H9 (cell line): ENCODE measurements around the gene DRD4. TPM values are rescaled to one million over a fixed set of nuclear protein-coding genes. Genes with fewer than 3 reads are reported as not detected.
A peak's percentile ranks its signal among the peaks of the same experiment; 100 is the strongest.

Experiments
- DNase-seq: peaks from one replicate; pipeline ENCODE4 v3.0.0-alpha.2; 2017
- H2AFZ ChIP-seq: one replicate; pipeline ENCODE4 v1.6.1; 2013; ENCODE audit warnings: mild to moderate bottlenecking, low read length, control low read depth, moderate library complexity
- H2AK5ac ChIP-seq: 2 replicates; pipeline ENCODE4 v1.6.1; 2013; ENCODE audit warnings: low read length, control low read depth, mixed read lengths; ENCODE audit not compliant: insufficient read length
- H2BK120ac ChIP-seq: one replicate; pipeline ENCODE4 v1.6.1; 2013; ENCODE audit warnings: low read depth, mild to moderate bottlenecking, low read length, control low read depth, inconsistent platforms; ENCODE audit not compliant: poor library complexity, severe bottlenecking
- H2BK12ac ChIP-seq: 2 replicates; pipeline ENCODE4 v1.6.1; 2013; ENCODE audit warnings: low read length, control low read depth, mixed read lengths, low read depth; ENCODE audit not compliant: insufficient read length
- H2BK15ac ChIP-seq: 2 replicates; pipeline ENCODE4 v1.6.1; 2013; ENCODE audit warnings: low read depth, low read length, control low read depth
- H2BK20ac ChIP-seq: one replicate; pipeline ENCODE4 v1.6.1; 2013; ENCODE audit warnings: low read depth, mild to moderate bottlenecking, low read length, control low read depth, inconsistent platforms; ENCODE audit not compliant: poor library complexity, severe bottlenecking
- H2BK5ac ChIP-seq: 2 replicates; pipeline ENCODE4 v1.6.1; 2013; ENCODE audit warnings: low read length, control low read depth, mixed read lengths; ENCODE audit not compliant: insufficient read length
- H3K14ac ChIP-seq: 2 replicates; pipeline ENCODE4 v1.6.1; 2013; ENCODE audit warnings: low read length, control low read depth; ENCODE audit not compliant: insufficient read depth
- H3K18ac ChIP-seq: 2 replicates; pipeline ENCODE4 v1.6.1; 2013; ENCODE audit warnings: low read depth, mild to moderate bottlenecking, mixed read lengths, low read length, control low read depth; ENCODE audit not compliant: insufficient read length
- H3K23ac ChIP-seq: 2 replicates; pipeline ENCODE4 v1.6.1; 2013; ENCODE audit warnings: low read length, control low read depth, mixed read lengths, low read depth; ENCODE audit not compliant: insufficient read length
- H3K23me2 ChIP-seq: 2 replicates; pipeline ENCODE4 v1.6.1; 2013; ENCODE audit warnings: low read depth, mild to moderate bottlenecking, mixed read lengths, low read length, control low read depth; ENCODE audit not compliant: insufficient read length, poor library complexity, severe bottlenecking
- H3K27ac ChIP-seq: 2 replicates; pipeline ENCODE4 v1.5.1; 2013; ENCODE audit warnings: low read length, control low read depth, mixed read lengths, low read depth; ENCODE audit not compliant: insufficient read length
- H3K27me3 ChIP-seq: 2 replicates; pipeline ENCODE4 v1.6.1; 2013; ENCODE audit warnings: low read length, control low read depth, inconsistent platforms; ENCODE audit not compliant: insufficient read depth
- H3K4ac ChIP-seq: 2 replicates; pipeline ENCODE4 v1.6.1; 2013; ENCODE audit warnings: low read depth, mild to moderate bottlenecking, control low read depth, inconsistent platforms, low read length, moderate library complexity
- H3K4me1 ChIP-seq: 2 replicates; pipeline ENCODE4 v1.6.1; 2013; ENCODE audit warnings: low read length, control low read depth, inconsistent platforms; ENCODE audit not compliant: insufficient read depth
- H3K4me2 ChIP-seq: 2 replicates; pipeline ENCODE4 v1.6.1; 2013; ENCODE audit warnings: low read length, control low read depth, mixed read lengths; ENCODE audit not compliant: insufficient read length, insufficient read depth
- H3K56ac ChIP-seq: 2 replicates; pipeline ENCODE4 v1.6.1; 2013; ENCODE audit warnings: low read depth, mild to moderate bottlenecking, mixed read lengths, low read length, control low read depth; ENCODE audit not compliant: insufficient read length
- H3K79me1 ChIP-seq: 2 replicates; pipeline ENCODE4 v1.6.1; 2013; ENCODE audit warnings: low read depth, mild to moderate bottlenecking, moderate library complexity, low read length, control low read depth, inconsistent platforms; ENCODE audit not compliant: insufficient read depth, poor library complexity, severe bottlenecking
- H3K79me2 ChIP-seq: 2 replicates; pipeline ENCODE4 v1.6.1; 2013; ENCODE audit warnings: low read length, control low read depth, inconsistent platforms; ENCODE audit not compliant: insufficient read depth
- H3K9ac ChIP-seq: 2 replicates; pipeline ENCODE4 v1.6.1; 2013; ENCODE audit warnings: low read length, control low read depth, mixed read lengths; ENCODE audit not compliant: insufficient read length; ENCODE audit errors: extremely low read depth
- H3K9me3 ChIP-seq: one replicate; pipeline ENCODE4 v1.6.1; 2013; ENCODE audit warnings: low read depth, low read length, inconsistent platforms; ENCODE audit not compliant: control insufficient read depth
- H3T11ph ChIP-seq: one replicate; pipeline ENCODE4 v1.6.1; 2013; ENCODE audit warnings: mild to moderate bottlenecking, low read length, control low read depth, inconsistent platforms
- H4K20me1 ChIP-seq: one replicate; pipeline ENCODE4 v1.6.1; 2013; ENCODE audit not compliant: control insufficient read depth, insufficient read length, insufficient read depth
- H4K5ac ChIP-seq: 2 replicates; pipeline ENCODE4 v1.6.1; 2013; ENCODE audit warnings: low read depth, mild to moderate bottlenecking, mixed read lengths, low read length, control low read depth; ENCODE audit not compliant: insufficient read length
- H4K8ac ChIP-seq: replicated peaks from 2 replicates; pipeline ENCODE4 v1.6.1; 2013; ENCODE audit warnings: low read length, control low read depth, mixed read lengths, low read depth; ENCODE audit not compliant: insufficient read length
- H4K91ac ChIP-seq: 2 replicates; pipeline ENCODE4 v1.6.1; 2013; ENCODE audit warnings: low read depth, mild to moderate bottlenecking, moderate library complexity, mixed read lengths, low read length, control low read depth; ENCODE audit not compliant: insufficient read length
- H3K27ac Mint-ChIP-seq, 3 experiments: 2 replicates in 2 of 3; 3 replicates in 1 of 3; pipeline ENCODE4 v1.8.0; 2020 to 2021; ENCODE audit warnings: mixed read lengths in 3 of 3, mild to moderate bottlenecking in 1 of 3, moderate library complexity in 1 of 3
- H3K27me3 Mint-ChIP-seq: 2 replicates; pipeline ENCODE4 v1.8.0; 2021; ENCODE audit warnings: low read depth, mild to moderate bottlenecking, moderate library complexity, mixed read lengths
- H3K36me3 Mint-ChIP-seq, 3 experiments: 2 replicates in 2 of 3; 3 replicates in 1 of 3; pipeline ENCODE4 v1.8.0; 2020 to 2021; ENCODE audit warnings: low read depth in 3 of 3, mixed read lengths in 3 of 3; ENCODE audit not compliant: insufficient read depth in 1 of 3
- H3K4me1 Mint-ChIP-seq, 2 experiments: 2 replicates each; pipeline ENCODE4 v1.8.0; 2020; ENCODE audit warnings: mixed read lengths in 2 of 2
- H3K4me3 Mint-ChIP-seq, 2 experiments: 2 replicates in 1 of 2; 3 replicates in 1 of 2; pipeline ENCODE4 v1.8.0; 2020 to 2021; ENCODE audit warnings: mild to moderate bottlenecking in 2 of 2, mixed read lengths in 2 of 2, moderate library complexity in 1 of 2
- H3K9me3 Mint-ChIP-seq, 2 experiments: 2 replicates in 1 of 2; 3 replicates in 1 of 2; pipeline ENCODE4 v1.8.0; 2020; ENCODE audit warnings: mild to moderate bottlenecking in 2 of 2, mixed read lengths in 2 of 2, moderate library complexity in 1 of 2
- CTCF ChIP-seq: fragments of 200-600 bp; sonication (generic); conservative IDR thresholded peaks from 3 replicates; pipeline ENCODE4 v1.8.0; 2021; ENCODE audit warnings: antibody characterized with exemption, mild to moderate bottlenecking
- WGBS: extraction: QIAGEN DNeasy Blood & Tissue Kit; methylation state at CpG from one replicate; pipeline ENCODE4 v1.1.7; 2013; ENCODE audit warnings: missing lambda C conversion rate, low lambda C conversion rate, mixed read lengths; ENCODE audit not compliant: insufficient read length; ENCODE audit errors: extremely low coverage; 5-methylcytosine and 5-hydroxymethylcytosine counted together
- total RNA-seq: library from RNA; stranded (reverse); gene quantifications from 2 replicates; pipeline ENCODE4 v1.2.1, GENCODE V29; 2021

The DRD4 gene
- total RNA-seq, 1 experiment from 2014 or later, result 6.8 TPM

- Histone ChIP-seq H3K4ac (no peak overlapping the region), H3K9me3 (no peaks in the 10 kb centered on the region), H4K20me1 (no peaks in the 10 kb centered on the region), H2BK12ac (no peak overlapping the region), H3T11ph (no peak overlapping the region), H3K23ac (no peak overlapping the region), H2AFZ (no peak overlapping the region), H2BK5ac (no peak overlapping the region), H3K18ac (no peak overlapping the region), H3K4me1 (no peaks in the 10 kb centered on the region), H3K79me1 (peaks cover 3% of the 10 kb centered on the region), H3K9ac (no peak overlapping the region), H2BK20ac (no peak overlapping the region), H3K14ac (no peak overlapping the region), H4K91ac (no peak overlapping the region), H4K8ac (no peak overlapping the region), H3K23me2 (no peaks in the 10 kb centered on the region), H2AK5ac (no peak overlapping the region), H4K5ac (no peak overlapping the region), H3K27me3 (no peaks in the 10 kb centered on the region), H3K4me2 (no peak overlapping the region), H2BK15ac (no peak overlapping the region), H3K56ac (no peak overlapping the region), H2BK120ac (no peak overlapping the region), H3K79me2 (no peaks in the 10 kb centered on the region), H3K27ac (no peak overlapping the region)
- DNase-seq, result no peak
- TF ChIP-seq CTCF, result no peak
- no CpG with 5 or more reads among the region's 8 CpGs for WGBS
- peaks cover 33 to 59% (median 47%) of the 10 kb centered on the region in 3 experiments for H3K36me3 Mint-ChIP-seq
- H3K4me3 Mint-ChIP-seq, result no peak overlapping the region
- H3K9me3 Mint-ChIP-seq, result no peaks in the 10 kb centered on the region
- no peaks in the 10 kb centered on the region for H3K4me1 Mint-ChIP-seq
- no peaks in the 10 kb centered on the region for H3K27me3 Mint-ChIP-seq
- peak overlapping the region in 1 of 3 experiments; percentile 15; a peak in 1 of 7 replicates for H3K27ac Mint-ChIP-seq
These were observed 36.8 kb downstream of the DRD4 start for GRCh38 chr11:673866-674265.
